Mesendoderm (in vitro differentiated cells): ENCODE results near the gene CREBL2.

Experiments used
- DNase-seq: peaks from one replicate; pipeline ENCODE4 v3.0.0; 2013
- H2AK5ac ChIP-seq: 2 replicates; pipeline ENCODE4 v1.6.1; 2013; ENCODE audit warnings: low read length, inconsistent platforms
- H2BK120ac ChIP-seq: 2 replicates; pipeline ENCODE4 v1.6.1; 2013; ENCODE audit warnings: low read depth, mild to moderate bottlenecking, low read length, moderate library complexity, mixed read lengths
- H2BK15ac ChIP-seq: replicated peaks from 2 replicates; pipeline ENCODE4 v1.6.1; 2013; ENCODE audit warnings: low read depth, mild to moderate bottlenecking, moderate library complexity
- H2BK5ac ChIP-seq: 2 replicates; pipeline ENCODE4 v1.6.1; 2013; ENCODE audit warnings: low read length, inconsistent platforms
- H3K18ac ChIP-seq: 2 replicates; pipeline ENCODE4 v1.6.1; 2013; ENCODE audit warnings: mild to moderate bottlenecking, low read length, mixed read lengths
- H3K23ac ChIP-seq: one replicate; pipeline ENCODE4 v1.6.1; 2013; ENCODE audit warnings: low read length
- H3K27ac ChIP-seq: 2 replicates; pipeline ENCODE4 v1.5.1; 2013; ENCODE audit warnings: low read depth, mild to moderate bottlenecking, inconsistent platforms, low read length, moderate library complexity
- H3K27me3 ChIP-seq: 2 replicates; pipeline ENCODE4 v1.6.1; 2013; ENCODE audit warnings: low read length, control low read depth, mild to moderate bottlenecking, inconsistent platforms; ENCODE audit not compliant: insufficient read depth, poor library complexity
- H3K36me3 ChIP-seq: 2 replicates; pipeline ENCODE4 v1.6.1; 2013; ENCODE audit warnings: low read length, inconsistent platforms; ENCODE audit not compliant: control insufficient read depth, insufficient read depth
- H3K4ac ChIP-seq: one replicate; pipeline ENCODE4 v1.6.1; 2013; ENCODE audit warnings: low read depth, mild to moderate bottlenecking, low read length, moderate library complexity
- H3K4me1 ChIP-seq: 2 replicates; pipeline ENCODE4 v1.6.1; 2013; ENCODE audit warnings: low read depth, low read length, inconsistent platforms; ENCODE audit not compliant: control insufficient read depth
- H3K4me2 ChIP-seq: 2 replicates; pipeline ENCODE4 v1.6.1; 2013; ENCODE audit warnings: low read length
- H3K4me3 ChIP-seq: 2 replicates; pipeline ENCODE4 v1.5.1; 2013; ENCODE audit warnings: mild to moderate bottlenecking, low read length
- H3K56ac ChIP-seq: one replicate; pipeline ENCODE4 v1.6.1; 2013; ENCODE audit warnings: low read length
- H3K79me1 ChIP-seq: 2 replicates; pipeline ENCODE4 v1.6.1; 2013; ENCODE audit warnings: low read length, inconsistent platforms
- H3K79me2 ChIP-seq: 2 replicates; pipeline ENCODE4 v1.6.1; 2013; ENCODE audit warnings: mild to moderate bottlenecking, low read length; ENCODE audit not compliant: control insufficient read depth, insufficient read depth
- H3K9ac ChIP-seq: 2 replicates; pipeline ENCODE4 v1.6.1; 2013; ENCODE audit warnings: low read length, inconsistent platforms
- H4K5ac ChIP-seq: one replicate; pipeline ENCODE4 v1.6.1; 2013; ENCODE audit warnings: low read length
- H4K8ac ChIP-seq: one replicate; pipeline ENCODE4 v1.6.1; 2013; ENCODE audit warnings: low read depth, mild to moderate bottlenecking, control low read depth, low read length, moderate library complexity
- WGBS: extraction: QIAGEN DNeasy Blood & Tissue Kit; methylation state at CpG from one replicate; pipeline ENCODE4 v1.1.7; 2013; ENCODE audit warnings: low lambda C conversion rate, missing lambda C conversion rate; ENCODE audit not compliant: insufficient coverage; ENCODE audit errors: extremely low coverage; 5-methylcytosine and 5-hydroxymethylcytosine counted together

The CREBL2 gene

GRCh38 chr12:12684375-12685106, 72.9 kb downstream of the CREBL2 start:
- H3K4me3 ChIP-seq: peak overlapping the region; percentile 46
- peaks cover 4% of the 10 kb centered on the region for H3K79me1 ChIP-seq
- peak overlapping the region; percentile 68 for H3K56ac ChIP-seq
- H4K5ac ChIP-seq: no peak overlapping the region
- peak overlapping the region; percentile 77 for H3K4me2 ChIP-seq
- peak overlapping the region; percentile 64 for H3K9ac ChIP-seq
- no peak overlapping the region for H3K4ac ChIP-seq
- no peak overlapping the region for H3K27ac ChIP-seq
- H3K18ac ChIP-seq: peak overlapping the region; percentile 72
- H2BK5ac ChIP-seq: no peak overlapping the region
- H2BK120ac ChIP-seq: peak overlapping the region; percentile 56
- H4K8ac ChIP-seq: no peak overlapping the region
- no peaks in the 10 kb centered on the region for H3K27me3 ChIP-seq
- H2BK15ac ChIP-seq: peak overlapping the region; percentile 8
- H3K36me3 ChIP-seq: no peaks in the 10 kb centered on the region
- no CpG with 5 or more reads among the region's 5 CpGs for WGBS
- no peaks in the 10 kb centered on the region for H3K79me2 ChIP-seq
- H3K23ac ChIP-seq: no peak overlapping the region
- H2AK5ac ChIP-seq: no peak overlapping the region
- peak; percentile 99 for DNase-seq
- peaks cover 4% of the 10 kb centered on the region for H3K4me1 ChIP-seq

- Histone ChIP-seq H3K27me3 (no peaks in the 10 kb centered on the region), H2BK15ac (no peak overlapping the region), H2BK120ac (no peak overlapping the region), H3K56ac (no peak overlapping the region), H3K27ac (no peak overlapping the region), H2AK5ac (no peak overlapping the region), H2BK5ac (no peak overlapping the region), H3K18ac (no peak overlapping the region), H3K79me1 (peaks cover 4% of the 10 kb centered on the region), H3K4me3 (no peak overlapping the region), H4K8ac (no peak overlapping the region), H3K4me2 (no peak overlapping the region), H3K36me3 (no peaks in the 10 kb centered on the region), H4K5ac (no peak overlapping the region), H3K4me1 (peaks cover 4% of the 10 kb centered on the region), H3K79me2 (no peaks in the 10 kb centered on the region), H3K9ac (no peak overlapping the region), H3K4ac (no peak overlapping the region), H3K23ac (no peak overlapping the region)
- DNase-seq: peak; percentile 64
- no CpG with 5 or more reads among the region's 4 CpGs for WGBS
Observed at GRCh38 chr12:12685305-12685704, 73.6 kb downstream of the CREBL2 start.

- Histone ChIP-seq H4K5ac (no peak overlapping the region), H3K9ac (no peak overlapping the region), H3K27ac (no peak overlapping the region), H2AK5ac (no peak overlapping the region), H3K79me2 (no peaks in the 10 kb centered on the region), H4K8ac (no peak overlapping the region), H3K18ac (no peak overlapping the region), H3K23ac (no peak overlapping the region), H3K56ac (no peak overlapping the region), H3K79me1 (peaks cover 2% of the 10 kb centered on the region), H3K27me3 (no peaks in the 10 kb centered on the region), H3K4me2 (no peak overlapping the region), H2BK15ac (no peak overlapping the region), H2BK5ac (no peak overlapping the region), H3K4me1 (peaks cover 4% of the 10 kb centered on the region), H3K4me3 (no peak overlapping the region), H2BK120ac (no peak overlapping the region), H3K36me3 (no peaks in the 10 kb centered on the region), H3K4ac (no peak overlapping the region)
- WGBS: no CpG with 5 or more reads among the region's 1 CpG
- DNase-seq: no peak
Observed at GRCh38 chr12:12686472-12686871, 74.8 kb downstream of the CREBL2 start.

- no peak overlapping the region for H2BK15ac ChIP-seq
- H3K27ac ChIP-seq: no peak overlapping the region
- H2AK5ac ChIP-seq: no peak overlapping the region
- no peak overlapping the region for H3K9ac ChIP-seq
- H2BK120ac ChIP-seq: no peak overlapping the region
- no peak overlapping the region for H3K23ac ChIP-seq
- H3K4ac ChIP-seq: no peak overlapping the region
- H3K79me2 ChIP-seq: no peaks in the 10 kb centered on the region
- no peak overlapping the region for H4K8ac ChIP-seq
- no peak overlapping the region for H3K56ac ChIP-seq
- H3K4me2 ChIP-seq: no peak overlapping the region
- H3K4me3 ChIP-seq: no peak overlapping the region
- no peak overlapping the region for H4K5ac ChIP-seq
- DNase-seq: no peak
- H3K79me1 ChIP-seq: no peaks in the 10 kb centered on the region
- no peaks in the 10 kb centered on the region for H3K36me3 ChIP-seq
- no peak overlapping the region for H2BK5ac ChIP-seq
- H3K27me3 ChIP-seq: no peaks in the 10 kb centered on the region
- H3K18ac ChIP-seq: no peak overlapping the region
- H3K4me1 ChIP-seq: peaks cover 4% of the 10 kb centered on the region
Observed at GRCh38 chr12:12686925-12687324, 75.2 kb downstream of the CREBL2 start.

- Histone ChIP-seq H3K79me1 (no peaks in the 10 kb centered on the region), H4K8ac (no peak overlapping the region), H3K4me1 (peaks cover 2% of the 10 kb centered on the region), H3K4me3 (no peak overlapping the region), H2BK5ac (no peak overlapping the region), H2BK15ac (no peak overlapping the region), H3K27me3 (no peaks in the 10 kb centered on the region), H3K9ac (no peak overlapping the region), H4K5ac (no peak overlapping the region), H3K4me2 (no peak overlapping the region), H2AK5ac (no peak overlapping the region), H2BK120ac (no peak overlapping the region), H3K27ac (no peak overlapping the region), H3K18ac (no peak overlapping the region), H3K23ac (no peak overlapping the region), H3K79me2 (no peaks in the 10 kb centered on the region), H3K4ac (no peak overlapping the region), H3K36me3 (no peaks in the 10 kb centered on the region), H3K56ac (no peak overlapping the region)
- no peak for DNase-seq
- no CpG with 5 or more reads among the region's 5 CpGs for WGBS
Observed at GRCh38 chr12:12689647-12690300, 78.1 kb downstream of the CREBL2 start.
